GM19455 (cell line): ENCODE results near the gene TSHR.

ENCODE experiments used
- ATAC-seq: cut with Tn5 transposase; IDR thresholded peaks from one replicate; pipeline ENCODE4 v1.9.1; 2021; ENCODE audit not compliant: unreplicated experiment

TSHR gene

DNA sequence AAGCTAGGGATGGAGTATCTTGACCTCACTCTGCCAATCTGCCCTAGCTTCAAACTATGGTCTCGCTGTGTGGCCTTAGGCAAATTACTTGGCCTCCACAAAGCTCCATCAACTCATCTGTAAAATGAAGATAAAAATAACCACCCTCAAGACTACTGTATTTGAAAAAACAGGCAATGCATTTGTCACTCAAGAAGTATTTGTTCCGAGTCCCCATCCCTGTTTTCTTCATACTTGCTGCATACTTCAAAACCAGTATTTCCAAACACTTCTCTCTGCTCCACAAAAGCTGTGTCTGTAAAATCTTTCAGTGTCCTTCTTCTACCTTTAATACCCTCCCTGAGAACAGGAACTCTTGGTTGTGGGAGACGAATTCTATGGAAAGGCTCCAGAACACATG, 217.5 kb downstream of the TSHR start:
- peak; percentile 3 for ATAC-seq

DNA sequence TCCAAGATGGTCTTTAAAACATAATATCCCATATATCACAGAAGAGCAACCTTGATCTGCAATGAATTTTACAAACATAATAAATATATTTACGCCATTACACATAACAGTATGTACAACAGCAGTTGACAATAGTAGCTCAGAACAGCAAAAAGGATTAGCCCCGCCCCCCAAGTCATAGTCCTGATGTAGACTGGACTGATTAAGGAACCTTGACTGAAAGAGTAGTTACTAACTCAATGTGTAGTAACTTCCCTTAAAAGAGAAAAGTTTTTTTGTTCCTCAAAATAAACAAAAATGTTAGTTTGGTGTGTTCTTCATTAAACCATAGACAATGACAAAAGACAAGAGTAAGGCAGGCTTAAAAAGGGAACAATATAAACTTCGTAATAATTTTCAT, 220.8 kb downstream of the TSHR start:
- no peak for ATAC-seq

DNA sequence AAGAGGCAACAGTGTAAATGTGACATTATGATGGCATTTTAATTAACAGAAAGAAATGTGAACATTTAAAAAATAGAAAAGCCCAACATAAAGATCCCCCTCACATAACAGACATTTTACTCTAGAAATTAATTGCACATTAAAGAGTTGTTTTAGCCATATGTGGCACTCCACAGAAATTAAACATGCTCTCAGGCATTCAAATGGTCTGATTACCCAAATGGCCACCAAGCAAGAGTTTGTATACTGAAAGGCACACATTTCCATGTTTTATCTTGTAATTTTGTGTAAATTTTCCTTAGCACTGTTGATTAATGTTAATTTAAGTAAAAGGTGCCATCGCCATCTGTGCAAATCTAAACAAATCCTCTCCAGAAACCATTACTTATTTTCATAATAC, 221.8 kb downstream of the TSHR start:
- ATAC-seq, result no peak

DNA sequence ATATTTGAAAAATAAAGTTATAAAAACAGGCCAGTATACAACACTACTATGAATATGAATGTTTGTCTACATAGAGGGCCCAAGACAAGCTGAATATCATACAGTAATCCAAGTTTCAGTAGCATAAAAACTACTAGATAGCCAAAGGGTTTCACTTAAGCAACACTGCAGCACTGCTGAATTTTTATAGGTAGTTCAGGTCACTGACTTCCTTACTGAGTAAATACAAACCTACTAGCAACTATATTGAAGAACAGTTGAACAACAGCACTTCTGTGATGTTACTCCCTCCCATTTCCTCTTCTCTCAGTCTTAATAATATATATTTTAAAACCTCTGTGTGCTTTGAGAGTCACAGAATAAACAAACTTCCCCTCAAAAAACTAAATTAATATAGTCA, 222.6 kb downstream of the TSHR start:
- peak; percentile 55 for ATAC-seq

DNA sequence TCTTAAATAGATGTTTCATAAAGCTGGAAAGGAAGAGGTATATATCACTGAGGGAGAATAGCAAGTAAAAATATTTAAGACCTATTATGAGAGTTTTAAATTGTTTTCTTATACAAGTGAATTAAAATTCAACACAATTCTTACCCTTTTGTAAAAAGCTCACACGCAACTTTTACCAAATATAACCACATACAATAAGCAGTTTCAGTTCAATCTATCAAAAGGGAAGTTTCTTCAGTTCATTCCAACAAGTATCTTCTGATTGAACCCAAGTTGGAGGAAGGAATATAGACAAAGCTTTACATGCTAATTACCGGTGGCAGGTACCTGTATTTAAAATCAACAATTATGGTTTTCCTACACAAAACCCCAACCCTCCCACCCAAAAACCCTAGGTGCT, 224.2 kb downstream of the TSHR start:
- no peak for ATAC-seq

DNA sequence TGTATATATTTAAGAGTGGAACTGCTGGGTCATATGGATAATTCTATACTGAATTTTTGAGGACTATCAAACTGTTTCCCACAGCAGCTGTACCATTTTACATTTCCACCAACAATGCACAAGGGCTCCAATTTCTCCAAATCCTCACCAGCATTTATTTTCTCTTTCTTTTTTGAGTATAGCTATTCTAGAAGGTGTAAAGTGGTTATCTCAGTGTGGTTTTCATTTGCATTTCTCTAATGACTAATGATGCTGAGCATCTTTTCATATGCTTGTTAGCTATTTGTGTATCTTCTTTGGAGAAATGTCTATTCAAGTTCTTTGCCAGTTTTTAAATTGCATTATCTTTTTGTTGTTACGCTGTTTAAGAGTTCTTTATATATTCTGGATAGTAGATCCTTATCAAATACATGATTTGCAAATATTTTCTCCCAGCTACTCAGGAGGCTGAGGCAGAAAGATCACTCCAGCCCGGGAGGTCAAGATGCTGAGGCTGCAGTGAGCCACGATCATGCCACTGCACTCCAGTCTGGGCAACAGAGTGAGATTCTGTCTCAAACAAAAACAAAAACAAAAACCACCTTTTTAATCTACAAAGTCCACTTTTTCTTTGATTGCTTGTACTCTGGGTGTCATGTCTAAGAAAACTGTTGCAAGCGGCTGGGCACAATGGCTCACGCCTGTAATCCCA, 232.6 kb downstream of the TSHR start:
- peak; percentile 92 for ATAC-seq

DNA sequence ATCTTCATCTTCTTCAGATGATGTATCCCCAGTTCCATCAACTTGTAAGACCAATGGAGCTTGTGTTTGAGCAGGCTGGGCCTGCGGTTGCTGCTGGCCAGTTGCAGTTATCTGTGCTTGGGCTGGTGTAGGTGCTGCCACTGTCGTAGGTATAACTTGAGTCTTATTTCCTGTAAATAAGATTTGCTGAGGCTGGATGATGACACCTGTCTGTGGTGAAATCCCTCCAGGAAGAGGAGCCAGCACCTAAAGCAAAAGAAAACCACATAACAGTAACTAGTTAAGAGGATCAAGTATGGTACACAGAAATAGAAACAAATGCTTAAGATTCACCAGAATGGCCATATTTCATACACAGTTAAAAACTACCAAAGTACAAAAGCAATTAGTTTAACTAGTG, 237.2 kb downstream of the TSHR start:
- no peak for ATAC-seq

DNA sequence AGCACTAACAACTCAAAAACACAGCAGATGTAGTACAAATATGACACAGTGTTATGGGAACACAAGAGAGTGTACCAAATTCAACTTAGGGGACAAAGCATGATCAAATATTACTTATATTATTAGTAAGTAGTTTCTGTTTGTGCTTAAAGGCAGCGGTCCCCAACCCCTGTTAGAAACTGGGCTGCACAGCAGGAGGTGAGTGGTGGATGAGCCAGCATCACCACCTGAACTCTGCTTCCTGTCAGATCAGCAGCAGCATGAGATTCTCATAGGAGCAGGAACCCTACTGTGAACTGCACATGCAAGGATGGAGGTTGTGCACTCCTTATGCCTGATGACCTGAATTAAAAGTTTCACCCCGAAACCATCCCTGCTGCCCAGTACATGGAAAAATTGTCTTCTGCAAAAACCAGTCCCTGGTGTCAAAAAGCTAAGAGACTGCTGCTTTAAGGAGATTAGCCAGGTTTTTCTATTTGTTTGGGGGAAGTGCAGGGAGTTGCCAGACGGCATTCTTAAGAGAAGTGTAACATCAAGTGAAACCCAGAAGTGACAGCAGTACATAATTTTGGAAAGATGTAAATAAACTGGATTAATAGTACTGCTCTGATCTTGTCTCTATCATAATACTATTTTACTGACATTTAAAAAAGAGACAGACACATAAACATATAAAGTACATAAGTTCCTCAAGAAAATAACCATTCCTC, 238.7 kb downstream of the TSHR start:
- no peak for ATAC-seq
